Non-pigmented ciliary epithelial cell (primary cell): ENCODE data around the gene PDILT.
"Not testable (repeated sequence)": the region's sequence is repeated elsewhere in the genome, so short reads cannot be mapped to it uniquely, and the experiment has no call there.

Experiments
- DNase-seq: peaks from one replicate; pipeline ENCODE4 v3.0.0-alpha.2; 2010; ENCODE audit warnings: low read depth

The PDILT gene

DNA sequence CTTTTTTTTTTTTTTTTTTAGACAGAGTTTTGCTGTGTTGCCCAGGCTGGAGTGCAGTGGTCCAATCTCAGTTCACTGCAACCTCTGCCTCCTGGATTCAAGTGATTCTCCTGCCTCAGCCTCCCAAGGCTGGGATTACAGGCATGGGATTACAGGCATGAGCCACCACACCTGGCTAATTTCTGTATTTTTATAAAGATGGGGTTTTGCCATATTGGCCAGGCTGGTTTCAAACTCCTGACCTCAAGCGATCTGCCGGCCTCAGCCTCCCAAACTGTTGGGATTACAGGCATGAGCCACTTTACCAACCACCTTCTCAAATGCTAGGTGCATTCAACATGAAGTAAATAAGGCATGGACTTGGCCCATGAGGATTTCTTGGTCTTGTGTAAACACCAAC is 83.5 kb downstream of the PDILT start:
- DNase-seq = not testable (repeated sequence)

DNA sequence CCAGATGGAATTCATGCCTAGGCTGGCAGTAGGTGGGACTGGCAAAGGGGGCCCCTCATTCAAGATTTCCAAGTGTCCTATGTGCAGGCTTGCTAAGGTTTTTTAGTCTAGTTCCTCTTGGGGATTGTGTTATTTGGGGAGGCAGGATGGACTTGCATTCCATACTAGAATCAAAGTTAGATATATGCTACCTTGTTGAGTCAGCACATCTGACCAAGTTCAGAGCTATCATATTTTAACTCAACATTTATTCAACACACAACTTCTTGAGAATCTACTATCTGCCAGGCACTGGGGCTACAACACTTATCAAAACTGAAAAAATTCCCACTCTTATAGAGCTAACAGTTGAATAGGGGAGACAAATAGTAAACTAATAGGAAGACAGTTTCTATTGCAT is 83.9 kb downstream of the PDILT start:
- DNase-seq = no peak

DNA sequence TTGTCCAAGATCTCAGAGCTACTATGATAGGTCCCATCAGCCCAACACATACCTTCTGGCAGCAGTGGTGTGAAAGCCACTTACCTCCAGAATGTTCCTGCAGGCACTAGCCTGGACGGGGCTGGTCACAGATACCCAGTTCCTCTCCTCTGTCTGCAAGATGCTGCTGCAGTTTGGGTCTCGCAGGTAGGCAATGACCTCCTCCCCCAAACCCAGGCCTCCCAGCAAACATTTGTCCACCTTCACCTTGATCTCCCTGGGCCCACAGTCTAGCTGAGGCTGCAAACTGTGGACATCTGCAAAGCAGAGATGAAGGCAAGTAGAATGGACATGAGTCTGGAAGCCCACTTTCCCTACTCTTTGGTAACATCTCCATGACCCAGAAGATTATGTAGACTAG is 84.4 kb downstream of the PDILT start:
- DNase-seq = no peak

DNA sequence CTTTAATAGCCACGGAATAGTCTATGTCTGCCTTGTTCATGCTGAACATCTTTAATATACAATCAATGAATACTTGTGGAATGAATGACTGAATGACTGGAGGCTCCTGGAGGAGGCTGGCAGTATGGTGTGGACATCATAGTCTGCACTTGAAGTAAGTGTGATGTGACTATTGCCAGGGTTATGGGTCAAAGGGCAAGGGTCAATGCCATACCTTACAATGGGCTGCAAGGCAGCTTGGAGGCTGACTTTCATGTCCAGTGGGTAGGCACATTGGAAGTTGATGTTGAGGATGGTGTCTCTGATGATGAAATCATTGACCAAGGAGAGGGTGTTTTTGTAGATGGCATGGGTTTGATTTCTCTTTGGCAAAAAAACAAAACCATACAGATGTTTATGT is 85.1 kb downstream of the PDILT start:
- no peak for DNase-seq

DNA sequence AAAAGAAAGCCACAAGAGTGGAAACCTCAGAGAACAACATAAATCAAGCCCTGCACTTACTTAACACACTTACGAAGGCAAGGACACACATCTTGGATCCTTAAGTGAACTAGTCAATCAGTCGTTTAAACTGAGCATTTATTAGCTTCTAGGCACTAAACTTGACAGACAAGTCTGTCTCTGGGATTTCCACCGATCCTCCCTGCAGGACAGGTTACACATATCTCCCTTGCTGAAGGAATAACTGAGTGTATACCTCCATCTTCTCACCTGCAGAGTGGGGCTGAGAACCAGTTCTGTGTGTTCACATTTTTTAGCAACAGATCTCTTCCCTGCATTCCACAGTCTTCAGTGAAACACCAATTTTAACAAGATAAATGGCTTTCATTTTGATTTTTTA is 86.1 kb downstream of the PDILT start:
- DNase-seq = no peak

DNA sequence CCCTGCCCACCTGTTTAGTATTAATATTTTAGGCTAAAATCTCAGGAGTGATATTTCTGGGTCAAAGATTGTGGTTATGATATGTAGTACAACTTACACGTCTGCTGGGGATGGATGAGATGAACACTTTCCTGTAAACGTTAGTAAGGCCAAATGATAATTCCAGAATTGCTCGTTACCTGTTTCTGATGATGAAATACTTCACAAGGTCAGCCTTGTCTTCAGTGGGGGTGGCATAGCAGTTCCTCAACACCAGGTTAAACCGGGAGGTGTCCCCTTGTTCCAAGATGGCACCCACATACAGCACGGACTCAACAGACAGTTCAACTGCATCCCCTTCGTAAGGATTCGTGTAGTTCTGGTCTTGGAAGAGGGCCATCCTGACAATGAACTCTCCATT is 86.5 kb downstream of the PDILT start:
- DNase-seq = no peak

DNA sequence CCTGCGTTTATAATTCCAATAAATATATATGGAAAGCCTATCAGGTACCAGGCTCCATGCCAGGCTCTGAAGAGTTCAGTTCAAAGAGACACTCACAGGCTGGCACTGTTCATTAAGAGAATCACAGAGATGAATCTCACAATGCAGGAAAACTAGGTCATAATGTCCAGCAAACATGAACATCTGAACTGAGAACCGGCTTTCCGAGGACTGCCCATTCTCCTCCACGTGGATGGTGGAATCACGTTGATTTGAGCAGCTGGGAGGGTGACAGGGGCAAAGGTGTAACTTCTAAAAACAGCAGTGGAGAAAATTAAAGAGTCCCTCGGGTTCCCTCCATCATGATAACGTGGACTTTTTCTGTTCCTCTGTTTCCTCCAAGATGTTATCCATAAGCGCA is 87.4 kb downstream of the PDILT start:
- DNase-seq = no peak

DNA sequence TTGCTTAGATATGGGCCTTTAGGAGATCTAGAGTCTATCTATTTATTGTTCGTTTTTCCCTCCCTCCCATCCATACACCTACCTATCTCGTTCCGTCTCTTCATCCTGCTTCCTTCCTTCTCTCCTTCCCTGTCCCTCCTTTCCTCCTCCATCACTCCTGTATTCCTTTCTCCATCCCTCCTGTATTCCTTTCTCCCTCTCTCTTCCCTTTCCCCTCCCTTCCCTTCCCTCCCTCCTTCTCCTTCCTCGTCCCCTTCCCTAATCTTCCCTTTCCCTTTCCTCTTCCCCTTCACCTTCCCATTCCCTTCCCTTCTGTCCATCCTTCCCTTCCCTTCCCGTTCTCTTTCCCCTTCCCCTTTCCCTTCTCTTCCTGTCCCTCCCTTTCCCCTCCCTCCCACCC is 87.8 kb downstream of the PDILT start:
- no peak for DNase-seq

DNA sequence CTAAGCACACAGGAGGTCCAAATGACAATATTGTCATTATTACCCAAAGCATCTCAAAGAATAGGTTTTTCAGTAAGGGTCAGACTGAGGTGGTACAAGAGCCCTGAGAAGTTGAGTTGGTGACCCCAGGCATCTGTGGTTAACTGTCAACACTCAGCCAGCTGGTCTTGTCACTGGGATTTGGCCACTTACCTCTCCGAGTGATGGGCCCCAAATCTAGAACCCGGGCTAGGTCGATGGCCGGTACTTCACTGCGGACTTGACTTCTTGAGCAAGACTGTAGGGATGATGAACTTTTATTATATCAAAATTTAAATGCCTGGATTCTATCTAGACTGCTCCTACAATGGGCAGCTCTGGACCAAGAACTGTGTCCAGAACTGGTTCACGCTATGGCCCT is 88.8 kb downstream of the PDILT start:
- DNase-seq = no peak

DNA sequence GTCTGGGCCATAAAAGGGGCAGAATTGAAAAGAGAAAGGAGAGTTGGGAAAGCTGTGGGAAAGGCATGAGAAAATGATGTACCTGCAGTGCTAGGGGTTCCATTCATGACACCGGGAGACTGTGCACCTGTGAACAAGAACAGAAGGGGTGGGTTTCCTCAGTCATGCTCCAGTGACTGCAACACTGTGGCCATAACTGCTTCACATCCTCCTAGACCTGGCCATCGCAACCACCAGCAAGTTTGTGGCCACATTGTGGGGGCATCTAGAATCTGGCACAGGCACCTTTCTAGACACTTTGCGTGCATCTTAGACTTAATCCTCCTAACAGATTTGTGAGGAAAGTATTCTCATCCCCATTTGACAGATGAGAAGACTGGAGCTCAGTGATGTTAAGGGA is 90.0 kb downstream of the PDILT start:
- DNase-seq = no peak

DNA sequence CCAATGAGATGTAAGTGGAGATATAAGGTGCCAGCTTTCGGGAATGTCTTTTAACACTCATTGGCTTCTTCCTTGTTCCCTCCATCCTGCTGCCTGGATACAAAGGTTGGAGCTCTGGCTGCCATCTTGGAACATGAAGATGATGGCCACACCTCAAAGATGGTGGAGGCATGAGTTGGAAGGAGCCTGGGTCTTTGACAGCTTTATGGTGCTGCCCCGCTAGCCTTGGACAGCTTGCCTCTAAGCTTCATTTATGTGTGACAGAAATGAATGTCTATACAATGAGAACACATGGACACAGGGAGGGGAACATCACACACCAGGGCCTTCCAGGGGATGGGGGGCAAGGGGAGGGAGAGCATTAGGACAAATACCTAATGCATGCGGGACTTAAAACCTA is 90.8 kb downstream of the PDILT start:
- no peak for DNase-seq

DNA sequence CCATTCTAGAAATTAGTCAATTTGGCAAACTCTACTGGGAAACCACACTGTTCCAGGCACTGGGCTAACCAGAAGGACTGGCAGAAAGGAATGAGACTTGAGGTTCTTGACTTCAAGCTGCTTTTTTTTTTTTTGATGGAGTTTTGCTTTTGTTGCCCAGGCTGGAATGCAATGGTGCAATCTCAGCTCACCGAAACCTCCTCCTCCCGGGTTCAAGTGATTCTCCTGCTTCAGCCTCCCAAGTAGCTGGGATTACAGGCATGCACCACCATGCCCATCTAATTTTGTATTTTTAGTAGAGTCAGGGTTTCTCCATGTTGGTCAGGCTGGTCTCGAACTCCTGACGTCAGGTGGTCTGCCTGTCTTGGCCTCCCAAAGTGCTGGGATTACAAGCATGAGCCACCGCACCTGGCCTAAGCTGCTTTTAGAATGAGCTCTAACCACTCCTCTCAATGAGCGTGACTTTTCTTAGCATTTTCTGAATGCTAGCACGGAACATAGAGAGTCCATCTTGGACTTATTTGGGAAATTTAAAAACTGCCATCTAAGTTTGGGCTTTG is 91.9 kb downstream of the PDILT start:
- not testable (repeated sequence) for DNase-seq

DNA sequence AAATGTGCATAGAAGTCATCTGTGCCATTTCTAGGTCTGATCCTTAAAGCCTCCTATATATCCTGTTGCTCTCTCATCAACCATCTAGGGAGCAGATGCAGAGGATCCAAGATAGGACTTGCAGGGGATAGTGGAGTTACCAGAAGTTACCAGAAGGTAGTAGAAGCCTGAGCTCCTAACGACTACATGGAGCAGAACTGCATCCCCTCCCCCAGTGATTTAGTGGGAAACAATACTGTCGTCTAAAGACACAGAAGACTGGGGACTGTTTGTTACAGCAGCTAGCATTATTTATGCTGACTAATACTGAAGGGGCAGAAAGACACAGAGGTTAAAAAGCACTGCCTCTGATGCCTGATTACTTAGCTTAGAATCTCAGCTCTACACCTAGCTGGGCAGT is 93.0 kb downstream of the PDILT start:
- no peak for DNase-seq

DNA sequence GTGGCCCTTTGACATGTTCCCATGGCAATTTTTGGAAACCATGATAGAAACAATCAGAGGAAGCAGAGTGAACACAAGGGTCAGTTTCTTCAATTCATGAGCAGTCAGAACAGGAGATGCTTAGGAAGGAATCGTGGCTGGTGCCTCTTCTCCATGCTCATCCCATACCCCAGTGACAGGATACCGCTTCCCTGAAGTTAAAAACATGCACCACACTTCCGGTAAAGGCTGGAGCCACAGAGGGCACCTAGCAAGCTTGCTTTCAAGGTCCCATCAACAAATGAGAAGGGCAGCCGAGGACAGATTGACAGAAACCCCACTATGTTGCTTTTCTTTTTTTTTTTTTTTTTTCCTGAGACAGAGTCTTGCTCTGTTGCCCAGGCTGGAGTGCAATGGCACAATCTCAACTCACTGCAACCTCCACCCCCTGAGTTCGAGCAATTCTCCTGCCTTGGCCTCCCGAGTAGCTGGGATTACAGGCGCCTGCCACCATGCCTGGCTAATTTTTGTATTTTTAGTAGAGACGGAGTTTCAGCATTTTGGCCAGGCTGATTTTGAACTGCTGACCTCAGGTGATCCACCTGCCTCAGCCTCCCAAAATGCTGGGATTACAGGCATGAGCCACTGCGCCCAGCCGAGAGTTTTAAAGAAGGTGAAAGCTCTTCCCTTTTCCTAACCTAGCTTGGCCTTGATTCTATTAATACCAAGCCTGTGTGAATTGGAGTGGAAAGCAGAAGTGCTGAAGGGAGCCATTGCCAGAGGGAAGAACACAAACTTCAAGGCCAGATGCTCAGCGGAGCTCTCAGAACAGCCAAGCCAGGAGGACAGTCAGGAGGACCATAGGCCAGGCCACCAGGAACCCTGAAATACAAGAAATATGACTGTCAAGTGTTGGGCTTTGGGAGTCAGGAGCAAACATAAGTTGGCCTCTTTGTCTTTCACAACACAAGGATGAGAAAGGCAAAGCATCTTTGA is 93.8 kb downstream of the PDILT start:
- no peak for DNase-seq

DNA sequence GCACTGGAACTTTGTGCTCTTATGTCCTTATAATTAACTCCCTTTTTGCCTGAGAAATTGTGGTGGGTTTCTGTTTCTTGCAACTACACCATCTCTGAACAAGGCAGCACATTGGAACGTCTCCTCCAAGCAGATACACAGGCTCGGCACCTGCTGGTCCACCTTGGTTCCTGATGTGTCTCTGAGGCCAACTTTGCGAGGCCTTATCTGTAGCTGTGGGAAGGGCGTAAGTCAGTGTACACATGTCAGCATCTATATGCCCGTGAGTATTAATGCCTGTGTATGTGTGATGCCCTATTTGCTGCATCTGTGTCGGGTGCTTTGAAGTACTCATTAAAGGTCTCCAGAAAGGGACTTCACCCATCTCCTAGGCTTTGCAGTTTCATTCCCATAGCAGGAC is 94.8 kb downstream of the PDILT start:
- DNase-seq = no peak
